Measurements from ENCODE around the gene CDH6.

The CDH6 gene

DNA sequence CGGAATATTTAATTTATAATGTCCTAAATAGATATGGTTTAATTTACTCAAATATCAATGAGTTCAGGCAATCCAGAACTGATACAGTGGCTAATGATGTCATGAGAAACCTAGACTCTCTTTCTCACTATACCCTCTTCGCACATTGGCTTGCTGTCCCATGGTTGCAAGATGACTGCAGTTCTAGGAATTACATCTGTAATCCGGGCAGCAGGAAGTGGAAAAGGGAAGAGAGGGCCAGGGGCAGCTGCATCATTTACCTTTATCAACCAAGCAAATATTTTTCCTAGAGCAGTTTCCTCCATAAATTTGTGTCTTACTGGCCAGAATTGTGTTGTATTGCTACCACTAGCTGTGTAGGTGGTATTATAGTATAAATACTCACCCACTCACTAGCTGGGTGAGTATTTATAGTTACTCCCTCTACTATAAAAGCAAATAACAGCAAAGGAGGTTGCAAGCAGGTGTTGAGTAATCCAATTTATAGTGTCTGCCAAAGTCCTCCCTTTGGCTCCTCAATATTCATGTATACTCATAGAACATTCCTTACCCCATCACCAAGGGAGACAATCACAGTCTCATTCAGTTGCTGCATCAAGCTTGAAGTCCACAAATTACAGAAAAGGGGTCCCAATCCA is 169.6 kb downstream of the CDH6 start:
- no peaks in the 10 kb centered on the region for H3K4me1 ChIP-seq (ENCODE audit: insufficient read depth, low read length, poor library complexity, severe bottlenecking)
- no peaks in the 10 kb centered on the region for H3F3A ChIP-seq (ENCODE audit: low read depth)
- no peaks in the 10 kb centered on the region; the same call in 1 of the 2 replicates for H3K9me2 ChIP-seq (replicated peaks; ENCODE audit: low read depth, low read length)
- H3K4me2 ChIP-seq (ENCODE audit: low read depth, low read length, poor library complexity, severe bottlenecking), result no peak overlapping the region
- no peaks in the 10 kb centered on the region for H3K9me3 ChIP-seq (ENCODE audit: insufficient read depth, low read depth, low read length)
- no peaks in the 10 kb centered on the region for H3K27me3 ChIP-seq (ENCODE audit: insufficient read depth, low read length, poor library complexity, severe bottlenecking)
- no peak for TF ChIP-seq EZH2phosphoT487 (IDR thresholded peaks at IDR 0.05; ENCODE audit: borderline replicate concordance)
- TF ChIP-seq, protein P1, sequence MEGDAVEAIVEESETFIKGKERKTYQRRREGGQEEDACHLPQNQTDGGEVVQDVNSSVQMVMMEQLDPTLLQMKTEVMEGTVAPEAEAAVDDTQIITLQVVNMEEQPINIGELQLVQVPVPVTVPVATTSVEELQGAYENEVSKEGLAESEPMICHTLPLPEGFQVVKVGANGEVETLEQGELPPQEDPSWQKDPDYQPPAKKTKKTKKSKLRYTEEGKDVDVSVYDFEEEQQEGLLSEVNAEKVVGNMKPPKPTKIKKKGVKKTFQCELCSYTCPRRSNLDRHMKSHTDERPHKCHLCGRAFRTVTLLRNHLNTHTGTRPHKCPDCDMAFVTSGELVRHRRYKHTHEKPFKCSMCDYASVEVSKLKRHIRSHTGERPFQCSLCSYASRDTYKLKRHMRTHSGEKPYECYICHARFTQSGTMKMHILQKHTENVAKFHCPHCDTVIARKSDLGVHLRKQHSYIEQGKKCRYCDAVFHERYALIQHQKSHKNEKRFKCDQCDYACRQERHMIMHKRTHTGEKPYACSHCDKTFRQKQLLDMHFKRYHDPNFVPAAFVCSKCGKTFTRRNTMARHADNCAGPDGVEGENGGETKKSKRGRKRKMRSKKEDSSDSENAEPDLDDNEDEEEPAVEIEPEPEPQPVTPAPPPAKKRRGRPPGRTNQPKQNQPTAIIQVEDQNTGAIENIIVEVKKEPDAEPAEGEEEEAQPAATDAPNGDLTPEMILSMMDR (conservative IDR thresholded peaks at IDR 0.05; ENCODE audit: low read length), result no peak
- no peak overlapping the region for H2AFZ ChIP-seq (ENCODE audit: low read length)
- H3K79me2 ChIP-seq (ENCODE audit: insufficient read depth, low read length), result no peaks in the 10 kb centered on the region
- no peaks in the 10 kb centered on the region for H4K20me1 ChIP-seq (ENCODE audit: insufficient read depth, low read length, poor library complexity, severe bottlenecking)
- no peak overlapping the region for H3K9ac ChIP-seq (ENCODE audit: low read depth, low read length, poor library complexity, severe bottlenecking)
- no peak overlapping the region for H3K4me3 ChIP-seq (ENCODE audit: low read length, poor library complexity, severe bottlenecking)
- H3K36me3 ChIP-seq (ENCODE audit: insufficient read depth, low read length), result no peaks in the 10 kb centered on the region

DNA sequence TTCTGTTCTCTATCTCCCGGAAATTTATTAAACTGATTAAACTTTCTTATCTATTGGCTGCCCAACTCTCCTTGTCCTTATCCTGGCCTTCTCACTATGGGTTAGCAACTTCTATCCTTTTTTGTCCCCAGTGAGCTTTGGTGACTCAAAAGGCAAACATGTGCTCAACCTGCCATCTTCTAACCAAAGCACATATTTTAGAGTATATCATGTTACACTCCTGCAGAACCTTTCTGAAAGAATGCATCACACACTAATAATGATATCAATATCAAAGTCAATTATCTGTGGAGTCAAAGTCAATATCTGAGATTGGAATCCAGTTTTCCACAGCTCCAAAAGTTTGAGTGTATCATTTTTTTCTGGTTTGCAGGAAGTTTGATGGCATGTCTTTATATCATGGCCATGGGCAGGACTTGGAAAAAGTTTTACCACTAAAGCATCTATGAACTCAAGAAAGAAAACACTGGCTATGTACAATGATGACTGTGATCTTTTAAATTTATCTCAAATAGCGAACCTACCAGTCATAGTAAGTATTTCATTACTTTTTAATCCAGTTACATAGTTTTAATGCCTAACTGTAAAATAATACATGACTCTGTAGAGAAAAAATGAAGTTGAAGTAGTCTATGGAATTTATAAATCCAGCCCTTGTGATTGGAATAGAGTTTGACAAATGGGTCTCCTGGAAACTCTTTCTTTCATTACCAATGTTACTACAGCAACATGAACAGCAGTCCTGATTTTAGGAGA is 171.6 kb downstream of the CDH6 start:
- no peak overlapping the region for H2AFZ ChIP-seq (ENCODE audit: low read length)
- H3K9me3 ChIP-seq (ENCODE audit: insufficient read depth, low read depth, low read length), result no peaks in the 10 kb centered on the region
- no peaks in the 10 kb centered on the region for H3K79me2 ChIP-seq (ENCODE audit: insufficient read depth, low read length)
- H3K4me1 ChIP-seq (ENCODE audit: insufficient read depth, low read length, poor library complexity, severe bottlenecking), result no peaks in the 10 kb centered on the region
- TF ChIP-seq EZH2phosphoT487 (IDR thresholded peaks at IDR 0.05; ENCODE audit: borderline replicate concordance), result no peak
- TF ChIP-seq, protein P1 (conservative IDR thresholded peaks at IDR 0.05; ENCODE audit: low read length), result no peak
- no peaks in the 10 kb centered on the region for H3K27me3 ChIP-seq (ENCODE audit: insufficient read depth, low read length, poor library complexity, severe bottlenecking)
- no peak overlapping the region for H3K9ac ChIP-seq (ENCODE audit: low read depth, low read length, poor library complexity, severe bottlenecking)
- no peaks in the 10 kb centered on the region for H4K20me1 ChIP-seq (ENCODE audit: insufficient read depth, low read length, poor library complexity, severe bottlenecking)
- H3K9me2 ChIP-seq (replicated peaks; ENCODE audit: low read depth, low read length), result no peaks in the 10 kb centered on the region; the same call in 1 of the 2 replicates
- no peaks in the 10 kb centered on the region for H3K36me3 ChIP-seq (ENCODE audit: insufficient read depth, low read length)
- H3K4me2 ChIP-seq (ENCODE audit: low read depth, low read length, poor library complexity, severe bottlenecking), result no peak overlapping the region
- no peak overlapping the region for H3K4me3 ChIP-seq (ENCODE audit: low read length, poor library complexity, severe bottlenecking)
- no peaks in the 10 kb centered on the region for H3F3A ChIP-seq (ENCODE audit: low read depth)

DNA sequence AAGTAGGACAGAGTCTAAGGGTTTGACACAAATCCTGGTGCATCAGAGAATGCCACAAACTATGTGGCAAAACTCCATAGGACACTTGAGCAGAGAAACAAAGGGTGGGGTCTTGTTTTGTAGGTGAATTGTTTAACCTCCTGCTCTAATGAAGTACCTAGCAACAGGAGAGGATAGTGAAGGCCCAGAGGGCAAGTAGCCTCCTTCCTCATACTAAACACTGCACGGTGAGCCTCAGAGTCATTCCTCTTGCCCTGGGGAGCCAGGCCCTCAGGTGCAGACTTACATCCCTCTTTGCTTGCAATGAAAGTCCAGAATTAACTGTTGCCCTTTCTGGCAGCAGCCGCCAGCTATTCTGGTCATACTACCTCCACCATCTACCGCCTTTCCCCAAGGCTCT is 172.3 kb downstream of the CDH6 start:
- H3K4me3 ChIP-seq (ENCODE audit: low read length, poor library complexity, severe bottlenecking), result no peak overlapping the region
- TF ChIP-seq EZH2phosphoT487 (IDR thresholded peaks at IDR 0.05; ENCODE audit: borderline replicate concordance), result no peak
- TF ChIP-seq, protein P1 (conservative IDR thresholded peaks at IDR 0.05; ENCODE audit: low read length), result no peak
- H3K27me3 ChIP-seq (ENCODE audit: insufficient read depth, low read length, poor library complexity, severe bottlenecking), result no peaks in the 10 kb centered on the region
- H3K36me3 ChIP-seq (ENCODE audit: insufficient read depth, low read length), result no peaks in the 10 kb centered on the region
- no peaks in the 10 kb centered on the region for H3K9me3 ChIP-seq (ENCODE audit: insufficient read depth, low read depth, low read length)
- no peak overlapping the region for H2AFZ ChIP-seq (ENCODE audit: low read length)
- H3K9me2 ChIP-seq (replicated peaks; ENCODE audit: low read depth, low read length), result no peaks in the 10 kb centered on the region; the same call in 1 of the 2 replicates
- H3K79me2 ChIP-seq (ENCODE audit: insufficient read depth, low read length), result no peaks in the 10 kb centered on the region
- H3F3A ChIP-seq (ENCODE audit: low read depth), result no peaks in the 10 kb centered on the region
- H3K9ac ChIP-seq (ENCODE audit: low read depth, low read length, poor library complexity, severe bottlenecking), result no peak overlapping the region
- no peak overlapping the region for H3K4me2 ChIP-seq (ENCODE audit: low read depth, low read length, poor library complexity, severe bottlenecking)
- no peaks in the 10 kb centered on the region for H4K20me1 ChIP-seq (ENCODE audit: insufficient read depth, low read length, poor library complexity, severe bottlenecking)
- no peaks in the 10 kb centered on the region for H3K4me1 ChIP-seq (ENCODE audit: insufficient read depth, low read length, poor library complexity, severe bottlenecking)

Data from Loucy (cell line).